Activated CD8-positive, alpha-beta memory T cell treated with anti-CD3 and anti-CD28 coated beads for 48 hours (primary cell): ENCODE measurements around the gene TMEM121.

ENCODE experiments used
- DNase-seq, 3 experiments: peaks; one replicate each; pipeline ENCODE4 v3.0.0-alpha.2; 2020; ENCODE audit warnings: low read depth in 2 of 3, low spot score in 2 of 3

Gene TMEM121

DNA sequence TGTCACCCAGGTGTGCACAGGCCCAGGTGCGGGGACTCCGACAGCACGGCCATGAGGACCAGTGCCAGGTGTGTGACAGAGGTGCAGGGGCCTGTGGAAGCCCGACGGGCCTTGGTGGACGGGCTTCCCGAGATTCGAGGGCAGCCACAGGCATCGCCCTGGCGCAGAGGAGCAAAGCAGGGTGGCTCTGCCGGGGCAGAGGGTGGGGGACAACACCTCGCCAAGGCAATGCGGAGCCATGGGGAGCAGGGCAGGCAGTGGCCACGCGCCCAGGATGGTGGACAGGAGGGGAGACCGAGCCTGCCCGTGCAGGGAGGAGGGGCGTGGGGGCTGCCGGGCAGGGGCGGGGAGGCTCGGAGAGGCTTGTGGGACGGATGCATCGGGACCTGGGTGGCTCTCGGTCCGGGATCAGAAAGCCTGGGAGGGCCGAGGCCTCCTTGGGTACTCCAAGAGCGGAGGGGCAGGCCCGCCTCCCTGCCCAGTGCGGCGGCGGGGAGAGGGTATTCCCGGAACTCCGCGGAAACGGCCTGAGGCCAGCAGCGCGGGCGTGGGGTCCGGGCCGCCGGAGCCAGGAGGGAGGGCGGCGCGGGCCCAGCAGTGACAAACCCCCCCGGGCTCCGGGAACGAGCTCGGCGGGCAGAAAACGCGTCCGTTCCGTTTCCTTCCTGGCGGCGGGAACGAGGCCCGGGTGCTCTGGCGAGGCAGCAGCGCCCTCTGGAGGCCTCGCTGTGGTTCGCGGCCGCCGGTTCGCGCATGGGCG, 1.6 kb downstream of the TMEM121 start:
- DNase-seq, result peak; percentile 61 to 64 (median 62)

DNA sequence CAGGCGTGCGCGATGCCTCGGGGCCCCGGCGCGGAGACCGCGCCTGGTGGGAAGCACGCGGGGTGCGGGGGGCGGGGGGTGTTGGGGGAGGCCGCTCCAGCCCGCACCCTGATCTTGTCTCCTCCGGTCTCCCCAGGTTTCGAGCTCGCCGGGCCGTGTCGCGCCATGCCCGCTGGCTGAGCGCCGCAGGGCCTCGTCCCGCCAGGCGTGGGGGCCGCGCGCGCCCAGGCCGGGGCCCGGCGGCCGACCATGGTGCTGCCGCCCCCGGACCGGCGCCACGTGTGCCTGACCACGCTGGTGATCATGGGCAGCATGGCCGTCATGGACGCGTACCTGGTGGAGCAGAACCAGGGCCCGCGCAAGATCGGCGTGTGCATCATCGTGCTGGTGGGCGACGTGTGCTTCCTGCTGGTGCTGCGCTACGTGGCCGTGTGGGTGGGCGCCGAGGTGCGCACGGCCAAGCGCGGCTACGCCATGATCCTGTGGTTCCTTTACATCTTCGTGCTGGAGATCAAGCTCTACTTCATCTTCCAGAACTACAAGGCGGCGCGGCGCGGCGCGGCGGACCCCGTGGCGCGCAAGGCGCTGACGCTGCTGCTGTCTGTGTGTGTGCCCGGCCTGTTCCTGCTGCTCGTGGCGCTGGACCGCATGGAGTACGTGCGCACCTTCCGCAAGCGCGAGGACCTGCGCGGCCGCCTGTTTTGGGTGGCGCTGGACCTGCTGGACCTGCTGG, 2.4 kb downstream of the TMEM121 start:
- DNase-seq, result no peak

DNA sequence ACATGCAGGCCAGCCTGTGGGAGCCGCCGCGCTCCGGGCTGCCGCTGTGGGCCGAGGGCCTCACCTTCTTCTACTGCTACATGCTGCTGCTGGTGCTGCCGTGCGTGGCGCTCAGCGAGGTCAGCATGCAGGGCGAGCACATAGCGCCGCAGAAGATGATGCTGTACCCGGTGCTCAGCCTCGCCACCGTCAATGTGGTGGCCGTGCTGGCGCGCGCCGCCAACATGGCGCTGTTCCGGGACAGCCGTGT, 2.9 kb downstream of the TMEM121 start:
- DNase-seq, result no peak

DNA sequence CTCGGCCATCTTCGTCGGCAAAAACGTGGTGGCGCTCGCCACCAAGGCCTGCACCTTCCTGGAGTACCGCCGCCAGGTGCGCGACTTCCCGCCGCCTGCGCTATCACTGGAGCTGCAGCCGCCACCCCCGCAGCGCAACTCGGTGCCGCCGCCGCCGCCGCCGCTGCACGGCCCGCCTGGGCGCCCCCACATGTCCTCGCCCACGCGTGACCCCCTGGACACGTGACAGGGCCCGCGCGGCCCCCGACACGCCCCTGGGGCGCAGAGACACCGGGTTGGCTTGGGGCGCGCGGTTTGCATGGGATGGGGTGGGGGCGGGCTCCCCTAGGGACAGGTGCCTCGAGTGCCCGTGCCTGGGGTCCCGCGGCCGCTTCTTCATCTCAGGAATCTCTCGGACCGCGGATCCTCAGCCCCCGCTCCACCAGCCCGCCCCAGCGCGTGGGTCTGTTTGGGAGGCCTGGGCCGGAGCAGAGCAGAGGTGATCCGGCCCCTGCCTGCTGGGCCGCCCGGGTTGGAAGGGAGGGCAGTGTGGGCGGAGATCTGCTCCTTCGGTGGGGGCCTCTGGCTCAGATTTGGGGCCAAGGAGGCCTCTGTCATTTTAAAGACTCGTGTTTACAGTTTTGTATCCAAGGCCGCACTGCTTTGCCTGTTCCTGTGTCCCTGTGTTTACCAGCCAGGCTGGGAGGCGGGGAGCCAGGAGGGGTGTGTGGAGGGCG, 3.3 kb downstream of the TMEM121 start:
- no peak for DNase-seq

- no peak for DNase-seq
Observed at GRCh38 chr14:105530285-105531087, 4.1 kb downstream of the TMEM121 start.

DNA sequence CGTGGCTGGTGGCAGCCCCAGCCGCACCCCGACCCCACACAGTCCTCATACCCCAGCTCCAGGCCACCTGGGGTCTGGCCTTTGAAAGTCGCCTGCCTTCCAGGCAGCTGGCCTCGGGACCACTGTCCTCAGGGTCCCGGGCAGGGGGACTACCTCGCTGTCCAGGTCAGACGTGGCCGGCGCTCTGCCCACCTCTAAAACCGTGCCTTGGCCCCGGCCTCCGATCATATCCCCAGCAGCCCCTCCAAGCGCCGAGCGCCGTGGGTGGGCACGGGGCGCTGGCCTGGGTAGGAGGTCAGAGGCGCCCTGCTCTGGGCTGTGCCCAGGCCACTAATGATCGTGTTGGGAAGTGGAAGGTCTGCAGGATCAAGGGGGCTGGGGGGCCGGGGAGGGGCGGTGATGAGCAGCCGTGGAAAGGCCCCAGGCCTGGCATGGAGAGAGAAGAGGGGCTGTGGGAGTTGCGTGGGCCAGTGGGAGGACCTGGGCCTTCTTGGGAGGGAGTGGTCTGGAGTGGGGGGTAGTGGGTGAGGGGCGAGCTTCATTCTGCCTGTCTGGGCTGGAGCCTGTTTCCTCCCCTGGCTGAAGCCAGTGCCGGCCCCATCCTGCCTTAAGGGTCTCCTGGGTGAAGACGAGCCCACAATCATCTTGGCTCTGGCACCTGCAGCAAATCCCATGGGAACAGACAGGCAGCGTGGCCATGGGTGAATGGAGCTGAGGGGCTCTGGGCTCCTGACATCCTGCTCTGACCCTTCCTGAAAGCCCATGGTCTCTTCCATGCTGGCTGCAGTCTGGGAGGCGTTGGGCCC, 4.9 kb downstream of the TMEM121 start:
- DNase-seq, result no peak

DNA sequence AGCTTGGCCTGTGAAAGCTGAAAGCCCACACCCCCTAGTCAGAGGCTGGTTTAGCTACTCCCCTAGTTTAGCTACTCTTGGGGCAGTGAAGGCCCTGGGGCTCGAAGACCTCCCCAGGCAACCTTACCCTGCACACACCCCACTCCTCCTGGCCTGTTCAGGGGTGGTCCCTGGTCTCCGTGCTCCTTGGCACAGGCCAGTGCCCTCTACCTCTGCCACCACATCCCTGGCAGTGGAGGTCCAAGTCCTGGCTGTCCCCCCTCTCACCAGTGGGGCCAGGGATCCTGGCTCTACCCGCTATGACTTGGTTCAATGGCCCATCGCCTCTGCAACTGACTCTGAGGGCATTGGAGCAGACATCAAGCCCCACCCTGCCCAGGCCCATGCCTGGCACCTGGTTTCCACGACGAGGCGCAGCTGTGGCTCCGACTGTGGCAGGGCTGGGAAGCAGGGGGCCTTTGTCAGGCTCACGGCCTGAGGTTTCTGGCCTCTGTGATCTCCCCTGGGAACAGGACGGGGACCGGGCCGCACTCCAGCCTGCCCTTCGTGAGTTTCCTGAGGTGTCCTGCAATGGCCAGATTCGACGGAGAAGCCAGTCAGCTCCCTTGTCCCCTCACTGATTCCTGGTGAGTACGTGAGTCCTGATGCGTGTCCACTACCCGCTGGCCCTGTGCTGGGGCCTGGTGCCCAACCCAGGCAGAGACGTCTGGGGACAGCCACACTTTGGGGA, 5.7 kb downstream of the TMEM121 start:
- DNase-seq, result no peak

DNA sequence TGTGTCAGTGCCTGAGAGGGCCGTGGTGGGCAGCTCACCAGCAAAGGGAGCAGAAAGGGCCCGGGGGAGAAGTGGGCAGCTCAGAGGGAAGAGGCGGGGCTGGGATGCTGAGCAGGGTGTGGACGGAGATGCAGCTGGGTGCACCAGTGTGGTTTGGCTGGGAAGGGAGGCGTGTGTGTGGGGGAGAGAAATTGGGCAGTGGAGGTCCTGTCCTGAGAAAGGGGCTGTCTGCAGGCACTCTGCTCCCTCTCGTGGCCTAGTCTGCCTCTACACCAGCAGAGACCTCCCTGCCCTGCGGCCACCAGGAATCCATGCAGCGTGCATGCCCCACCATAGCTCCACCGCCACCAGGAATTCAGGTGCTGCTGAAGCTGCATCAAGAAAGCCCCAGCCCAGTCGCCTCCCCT, 6.4 kb downstream of the TMEM121 start:
- DNase-seq, result no peak

DNA sequence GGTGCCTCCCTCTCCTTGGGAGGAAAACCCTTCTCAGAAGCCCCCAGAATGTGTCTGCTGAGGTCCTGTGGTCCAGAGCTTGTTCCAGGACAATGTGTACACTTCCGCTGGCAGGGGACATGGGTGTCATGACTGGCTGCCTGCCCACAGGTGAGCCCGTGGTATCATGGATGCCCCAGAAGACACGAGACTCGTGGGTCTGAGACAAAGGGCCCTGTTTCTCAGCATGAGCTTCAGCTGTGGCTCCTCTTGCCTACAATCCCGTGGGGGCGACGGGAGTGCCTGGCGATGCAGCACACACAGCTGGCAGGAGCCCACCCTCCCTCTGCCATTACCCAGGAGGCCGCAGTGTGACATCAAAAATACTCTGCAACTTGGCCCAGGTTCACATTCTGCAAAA, 7.0 kb downstream of the TMEM121 start:
- DNase-seq, result no peak

- DNase-seq, result no peak
Observed at GRCh38 chr14:105533811-105534498, 7.6 kb downstream of the TMEM121 start.

GRCh38 chr14:105534586-105534985, 8.2 kb downstream of the TMEM121 start:
- no peak for DNase-seq

GRCh38 chr14:105536051-105536450, 9.7 kb downstream of the TMEM121 start:
- no peak for DNase-seq

DNA sequence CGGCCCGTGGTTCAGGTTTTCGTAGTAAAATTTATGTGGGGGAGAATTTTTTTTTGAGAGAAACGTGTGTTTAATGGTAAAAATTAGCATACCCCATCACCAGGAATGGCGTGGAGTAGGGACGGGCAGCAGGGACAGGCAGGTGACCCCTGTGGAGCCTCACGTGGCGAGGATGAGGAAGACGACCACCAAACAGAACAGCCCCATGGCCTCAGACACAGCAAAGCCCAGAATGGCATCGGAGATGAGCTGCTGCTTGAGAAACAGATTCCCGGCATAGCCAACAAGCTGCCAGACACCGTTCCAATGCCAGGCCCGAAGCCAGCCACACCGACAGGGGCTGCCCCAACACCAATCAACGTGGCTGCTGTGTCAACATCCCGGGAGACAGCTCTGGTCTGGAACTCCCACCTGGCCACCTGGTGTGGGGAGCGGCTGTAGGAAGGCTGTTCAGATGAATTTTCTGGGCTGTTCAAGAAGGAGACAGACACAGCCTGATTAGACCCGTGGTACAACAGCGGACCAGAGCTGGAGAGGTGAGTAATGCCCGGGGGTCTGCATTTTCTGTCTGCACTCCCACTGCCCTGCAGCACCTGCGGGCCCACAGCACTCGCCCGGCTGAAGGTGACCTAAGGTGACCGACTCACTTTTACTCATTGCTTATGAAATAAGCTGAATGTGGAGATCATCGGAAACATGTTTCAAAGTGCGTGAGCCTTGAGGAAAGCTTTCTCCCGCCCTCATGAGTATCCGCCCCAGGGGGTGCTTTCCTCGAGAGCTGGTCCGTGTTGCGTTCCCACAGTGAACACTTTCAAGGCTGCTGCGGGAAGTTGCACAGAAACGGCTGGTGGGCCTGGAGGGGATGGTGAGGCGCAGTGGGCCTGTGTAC, 10.6 kb downstream of the TMEM121 start:
- no peak for DNase-seq

DNA sequence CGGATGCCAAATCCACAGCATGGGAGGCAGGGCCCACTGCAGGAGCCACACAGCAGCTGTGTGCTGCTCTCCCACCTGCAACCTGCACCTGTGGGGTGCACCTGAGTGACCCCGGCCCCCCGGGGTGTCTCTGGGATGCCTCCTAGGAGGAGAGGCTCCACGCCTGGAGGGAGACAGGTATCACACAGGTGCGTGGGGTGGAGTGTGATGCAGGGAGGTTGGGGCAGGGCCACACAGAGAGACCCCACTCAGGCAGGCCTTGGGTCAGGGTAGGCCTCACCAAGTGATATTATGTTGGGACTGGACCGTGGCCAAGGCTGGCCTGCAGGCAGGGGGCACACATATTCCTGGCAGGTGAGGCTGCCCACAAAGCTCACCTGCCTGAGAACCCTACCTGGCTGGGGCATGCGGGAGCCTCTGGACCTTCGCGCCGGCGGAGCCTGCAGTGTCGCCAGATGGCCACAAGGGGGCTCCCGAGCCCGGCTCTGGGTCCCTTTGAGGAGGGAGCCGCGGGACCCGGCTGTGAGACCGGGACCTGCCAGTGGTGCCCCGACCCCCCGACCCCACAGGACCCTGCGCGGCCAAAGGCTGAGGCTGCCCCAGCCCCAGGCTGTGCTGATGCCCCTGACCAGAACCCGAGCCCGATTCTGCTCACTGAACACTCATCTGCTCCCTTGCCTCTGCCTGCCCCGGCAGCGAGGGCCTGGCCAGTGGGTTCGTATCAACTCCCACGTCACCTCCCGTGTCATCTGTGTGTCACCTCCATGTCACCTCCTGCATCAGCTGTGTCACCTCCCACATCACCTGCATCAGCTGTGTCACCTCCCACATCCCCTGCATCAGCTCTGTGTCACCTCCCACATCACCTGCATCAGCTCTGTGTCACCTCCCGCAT, 11.4 kb downstream of the TMEM121 start:
- peak; percentile 43 to 72 (median 69) for DNase-seq

DNA sequence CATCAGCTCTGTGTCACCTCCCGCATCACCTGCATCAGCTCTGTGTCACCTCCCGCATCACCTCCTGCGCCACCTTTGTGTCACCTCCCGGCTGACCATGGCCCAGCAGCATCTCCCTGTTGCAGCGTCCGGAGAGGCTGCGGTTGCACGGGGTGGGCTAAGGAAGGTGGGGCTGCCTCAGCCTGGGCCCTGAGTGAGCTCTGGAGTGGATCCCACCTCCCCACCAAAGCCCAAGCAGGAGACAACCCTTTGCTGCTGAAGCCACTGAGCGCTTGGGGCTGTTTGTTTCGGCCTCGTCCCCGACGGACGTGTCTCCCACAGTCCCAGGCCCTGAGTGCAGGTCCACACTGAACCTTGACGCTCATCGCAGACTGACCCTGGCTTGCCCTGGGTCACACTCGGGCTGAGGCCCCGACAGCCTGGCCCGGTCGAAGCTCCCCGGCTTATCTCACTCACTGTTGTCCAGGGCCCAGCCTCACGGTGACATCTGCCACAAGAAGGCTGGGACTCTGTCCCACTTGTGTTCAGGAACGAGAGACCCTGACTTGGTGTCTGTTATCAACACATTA, 12.2 kb downstream of the TMEM121 start:
- no peak for DNase-seq

- no peak for DNase-seq
Observed at GRCh38 chr14:105540811-105541210, 14.4 kb downstream of the TMEM121 start.
